GM12891 (cell line): Measurements from ENCODE around the gene EPB41L2.

Experiments used
- PAX5 ChIP-seq: IDR thresholded peaks from 2 replicates; pipeline ENCODE4 v1.6.1; 2011; ENCODE audit warnings: low read length, moderate library complexity, mild to moderate bottlenecking; ENCODE audit not compliant: insufficient read depth, severe bottlenecking
- POLR2A ChIP-seq: IDR thresholded peaks from 2 replicates; pipeline ENCODE4 v1.6.1; 2011; ENCODE audit warnings: low read depth, low read length, control low read depth
- POLR2AphosphoS5 ChIP-seq: IDR thresholded peaks from 2 replicates; pipeline ENCODE4 v1.6.1; 2011; ENCODE audit warnings: low read depth, low read length, control low read depth
- POU2F2 ChIP-seq: IDR thresholded peaks from 2 replicates; pipeline ENCODE4 v1.6.1; 2011; ENCODE audit warnings: low read depth, mild to moderate bottlenecking, control low read depth, low read length, moderate library complexity
- TAF1 ChIP-seq: IDR thresholded peaks from 2 replicates; pipeline ENCODE4 v1.6.1; 2011; ENCODE audit warnings: low read depth, low read length, control low read depth

DNA sequence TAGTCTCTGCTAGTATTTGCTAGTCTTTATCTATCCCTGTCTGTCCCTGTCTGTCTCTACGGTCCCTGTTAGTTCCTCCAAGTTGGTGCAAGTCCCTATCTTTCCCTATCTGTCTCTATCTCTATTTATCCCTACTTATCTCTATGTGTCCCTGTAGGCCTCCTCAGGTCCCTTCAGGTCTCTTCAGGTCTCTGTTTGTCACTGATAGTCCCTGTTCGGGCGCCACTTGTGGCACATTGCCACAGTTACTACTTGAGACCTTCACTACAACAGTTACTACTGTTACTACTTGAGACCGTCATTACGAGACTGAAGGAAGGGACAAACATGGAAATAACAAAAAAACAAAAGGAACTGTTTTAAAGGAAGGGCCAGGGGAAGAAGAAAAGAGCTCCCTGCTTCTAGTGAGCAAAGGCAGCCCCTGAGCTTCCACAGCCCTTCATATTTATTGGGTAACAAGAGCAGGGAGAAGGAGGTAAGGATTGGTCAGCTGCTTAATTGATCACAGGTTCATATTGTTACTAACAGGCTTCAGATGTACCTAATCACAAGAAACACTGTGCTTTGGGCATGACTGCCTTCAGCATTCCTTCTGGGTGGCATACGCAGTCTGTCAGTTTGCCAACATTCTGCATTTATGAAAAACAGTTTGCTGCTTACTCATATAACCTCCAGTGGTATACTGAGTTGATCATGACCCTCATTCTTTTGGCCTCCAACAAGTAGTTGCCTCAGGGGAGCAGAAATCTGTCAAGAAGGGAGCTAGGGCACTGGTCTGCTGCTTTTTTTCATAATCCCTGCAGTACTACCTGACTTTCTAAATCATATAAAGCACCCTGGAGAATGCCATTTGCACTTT lies 8.4 kb downstream of the EPB41L2 start:
- TF ChIP-seq TAF1 (no peak), POLR2AphosphoS5 (no peak), POLR2A (no peak), PAX5 (no peak), POU2F2 (no peak)
